Testis (tissue), 3 donors: ENCODE results near the gene TST. TPM values are rescaled to one million over a fixed set of nuclear protein-coding genes. Genes with fewer than 3 reads are reported as not detected.

Experiments
- DNase-seq: peaks from one replicate; pipeline ENCODE4 v3.0.0-alpha.2; 2019
- H3K27ac ChIP-seq, 2 donors: fragments of 200-600 bp; sonication (generic); one replicate each; pipeline ENCODE4 v1.5.1; 2019
- H3K27me3 ChIP-seq: fragments of 200-600 bp; sonication (generic); one replicate; pipeline ENCODE4 v1.5.1; 2019
- H3K36me3 ChIP-seq: fragments of 200-600 bp; sonication (generic); one replicate; pipeline ENCODE4 v1.5.1; 2017; ENCODE audit warnings: low read depth; ENCODE audit errors: missing control alignments
- H3K4me1 ChIP-seq: fragments of 200-600 bp; sonication (generic); one replicate; pipeline ENCODE4 v1.5.1; 2019
- H3K4me3 ChIP-seq, 2 donors: fragments of 200-600 bp; sonication (generic); one replicate each; pipeline ENCODE4 v1.5.1; 2017 to 2019
- H3K9me3 ChIP-seq: fragments of 200-600 bp; sonication (generic); one replicate; pipeline ENCODE4 v1.5.1; 2017
- CTCF ChIP-seq, 3 experiments: fragments of 450-650 bp in 2 of 3; fragments of 200-600 bp in 1 of 3; sonication (generic) in 1 of 3; IDR thresholded peaks; one replicate each; pipeline ENCODE4 v1.5.1; 2016 to 2019; ENCODE audit warnings: antibody characterized with exemption in 3 of 3, mild to moderate bottlenecking in 2 of 3, moderate library complexity in 1 of 3
- POLR2A ChIP-seq: fragments of 450-650 bp; IDR thresholded peaks from one replicate; pipeline ENCODE4 v1.6.1; 2017; ENCODE audit warnings: antibody characterized with exemption, mild to moderate bottlenecking, moderate library complexity
- WGBS, 2 donors: methylation state at CpG; one replicate each; pipeline ENCODE4 v1.1.5; 2018; 5-methylcytosine and 5-hydroxymethylcytosine counted together
- intact Hi-C: fragments of 100-400 bp; cut with DNase I; formaldehyde crosslinking; loops from one replicate; pipeline ENCODE4 v1.15.1; 2023; ENCODE audit warnings: low total_unique reads
- polyA plus RNA-seq: library from polyadenylated mRNA; stranded (reverse); fragments of 350-450 nt; fragmentation: Illumina TruSeq; extraction: RNeasy Lipid Tissue Mini Kit (QIAGEN cat#74804); gene quantifications from one replicate; pipeline ENCODE4 v1.2.3, GENCODE V29; 2014; ENCODE audit warnings: low read depth, low replicate concordance; ENCODE audit not compliant: insufficient read depth
- total RNA-seq, 2 donors: library from RNA; depleted of rRNA; stranded (reverse); fragments of >200 nt; gene quantifications; one replicate each; pipeline ENCODE4 v1.2.3, GENCODE V29; 2016

The TST gene
- total and polyA plus RNA-seq, 3 donors from 2014 or later, result 18.0 to 20.9 (median 18.2) TPM

GRCh38 chr22:37036655-37037377 lies 17.6 kb upstream of the TST start:
- no peaks in the 10 kb centered on the region for H3K9me3 ChIP-seq
- intact Hi-C loops, result no loop called here
- TF ChIP-seq CTCF (IDR thresholded peaks at IDR 0.05) (no peak), POLR2A (no peak)
- no peaks in the 10 kb centered on the region for H3K27me3 ChIP-seq
- no peaks in the 10 kb centered on the region for H3K4me1 ChIP-seq
- no peak overlapping the region for H3K27ac ChIP-seq
- no peaks in the 10 kb centered on the region for H3K36me3 ChIP-seq
- DNase-seq, result no peak
- H3K4me3 ChIP-seq, result no peak overlapping the region
- 84 to 87% methylated on average over 10 to 11 of the region's 11 CpGs for WGBS, 2 donors

- WGBS, 2 donors, result 90% methylated on average over 12 to 23 of the region's 23 CpGs
- Histone ChIP-seq H3K27me3 (no peaks in the 10 kb centered on the region), H3K4me3 (no peak overlapping the region), H3K4me1 (no peaks in the 10 kb centered on the region), H3K9me3 (no peaks in the 10 kb centered on the region), H3K27ac (no peak overlapping the region), H3K36me3 (no peaks in the 10 kb centered on the region)
- TF ChIP-seq CTCF (IDR thresholded peaks at IDR 0.05) (no peak), POLR2A (no peak)
- intact Hi-C loops, result no loop called here
- DNase-seq, result no peak
These were observed 14.6 kb upstream of the TST start for GRCh38 chr22:37033605-37034430.

- Histone ChIP-seq H3K9me3 (no peaks in the 10 kb centered on the region), H3K27me3 (no peaks in the 10 kb centered on the region), H3K4me3 (no peak overlapping the region), H3K36me3 (no peaks in the 10 kb centered on the region), H3K4me1 (no peaks in the 10 kb centered on the region), H3K27ac (no peak overlapping the region)
- intact Hi-C loops, result no loop called here
- WGBS, 2 donors, result 83 to 85% methylated on average over 16 to 18 of the region's 18 CpGs
- TF ChIP-seq CTCF (IDR thresholded peaks at IDR 0.05), result no peak
- TF ChIP-seq POLR2A, result no peak
- no peak for DNase-seq
These were observed 13.6 kb upstream of the TST start for GRCh38 chr22:37032535-37033460.

- Histone ChIP-seq H3K4me3 (no peak overlapping the region), H3K27ac (no peak overlapping the region), H3K4me1 (no peaks in the 10 kb centered on the region), H3K36me3 (no peaks in the 10 kb centered on the region), H3K27me3 (no peaks in the 10 kb centered on the region), H3K9me3 (no peaks in the 10 kb centered on the region)
- TF ChIP-seq POLR2A (no peak), CTCF (IDR thresholded peaks at IDR 0.05) (no peak)
- WGBS, 2 donors, result 81 to 84% methylated on average over 2 of the region's 2 CpGs
- DNase-seq, result no peak
- intact Hi-C loops, result no loop called here
These were observed 12.9 kb upstream of the TST start for GRCh38 chr22:37032134-37032534.
